C4-2B (cell line): ENCODE results near the gene MCF2.

Experiments
- CTCF ChIP-seq: fragments of 450-650 bp; conservative IDR thresholded peaks from 2 replicates; pipeline ENCODE4 v1.5.1; 2017; ENCODE audit warnings: mild to moderate bottlenecking
- ZFX ChIP-seq: fragments of 450-650 bp; IDR thresholded peaks from 2 replicates; pipeline ENCODE4 v1.6.1; 2017

- TF ChIP-seq CTCF (no peak), ZFX (no peak)
These were observed 144.7 kb downstream of the MCF2 start for GRCh38 chrX:139563251-139563650.
